SH-SY5Y (cell line): ENCODE data around the gene UBQLN4.
A peak's percentile ranks its signal among the peaks of the same experiment; 100 is the strongest.

Experiments used
- GATA2 ChIP-seq: IDR thresholded peaks from 2 replicates; pipeline ENCODE4 v1.6.1; 2011; ENCODE audit warnings: mild to moderate bottlenecking, low read depth, low read length
- GATA3 ChIP-seq: IDR thresholded peaks from 2 replicates; pipeline ENCODE4 v1.6.1; 2011; ENCODE audit warnings: low read depth, mild to moderate bottlenecking, low read length, moderate library complexity

Gene UBQLN4

DNA sequence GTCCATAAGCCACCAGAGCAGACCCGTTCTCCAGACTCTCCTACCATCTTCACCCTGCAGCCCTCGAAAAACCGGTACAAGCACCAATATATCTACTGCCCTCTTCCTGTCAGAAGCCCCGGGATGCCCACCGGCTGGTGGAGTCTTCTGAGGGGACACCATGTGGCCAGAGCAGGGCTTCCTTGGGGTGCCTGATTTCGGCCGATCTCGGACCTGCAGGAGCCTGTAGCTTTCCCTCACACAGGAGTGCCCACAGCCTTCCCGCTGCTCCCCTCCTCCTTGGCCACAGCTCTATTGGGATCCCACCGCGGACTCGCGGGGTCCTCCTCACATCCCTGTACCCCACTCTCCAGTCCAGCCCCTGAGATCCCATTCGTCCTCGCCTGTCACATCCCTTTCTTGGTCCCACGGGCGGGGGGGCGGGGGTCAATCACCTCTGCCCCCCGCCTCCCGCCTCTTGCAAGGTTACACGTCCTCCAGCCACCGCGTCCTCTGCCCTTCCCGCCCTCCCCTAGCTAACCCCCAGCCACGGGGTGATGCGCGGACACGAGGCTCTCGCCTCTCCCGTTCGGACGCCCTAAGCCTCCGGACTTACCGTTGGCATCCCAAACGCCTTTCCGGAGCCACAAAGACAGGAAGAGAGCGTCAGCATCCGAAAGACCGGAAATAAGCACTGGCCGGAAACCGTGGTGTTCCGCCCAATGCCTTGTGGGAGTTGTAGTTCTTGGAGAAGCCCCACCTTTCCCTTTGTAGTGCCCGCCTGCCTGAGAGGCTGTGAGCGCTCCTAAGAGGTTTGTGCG is 33.1 kb downstream of the UBQLN4 start, which contains the start of gene SSR2:
SSR2 (minus strand) TSS at position 659 of the 800 bp plus-strand sequence. CDS start 784 bp downstream, outside the sequence.
- no peak for TF ChIP-seq GATA2
- no peak for TF ChIP-seq GATA3

DNA sequence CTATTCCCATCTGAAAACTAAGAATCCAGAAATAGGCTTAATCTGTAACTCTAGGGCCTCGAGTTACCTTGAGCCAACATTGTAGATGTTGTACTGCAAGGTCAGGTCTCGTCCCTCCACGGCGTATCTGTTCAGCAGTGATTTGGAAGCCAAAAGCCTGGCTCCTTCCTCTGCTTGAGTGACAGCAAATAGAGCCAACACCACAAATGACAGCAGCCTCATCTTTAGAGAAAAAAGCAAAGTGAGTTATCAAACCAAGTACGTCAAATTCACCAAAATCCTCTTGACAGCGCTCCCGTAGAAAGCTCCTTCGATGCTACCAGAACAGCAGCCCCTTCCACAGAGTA is 33.7 kb downstream of the UBQLN4 start:
- TF ChIP-seq GATA2 = no peak
- TF ChIP-seq GATA3 = no peak

DNA sequence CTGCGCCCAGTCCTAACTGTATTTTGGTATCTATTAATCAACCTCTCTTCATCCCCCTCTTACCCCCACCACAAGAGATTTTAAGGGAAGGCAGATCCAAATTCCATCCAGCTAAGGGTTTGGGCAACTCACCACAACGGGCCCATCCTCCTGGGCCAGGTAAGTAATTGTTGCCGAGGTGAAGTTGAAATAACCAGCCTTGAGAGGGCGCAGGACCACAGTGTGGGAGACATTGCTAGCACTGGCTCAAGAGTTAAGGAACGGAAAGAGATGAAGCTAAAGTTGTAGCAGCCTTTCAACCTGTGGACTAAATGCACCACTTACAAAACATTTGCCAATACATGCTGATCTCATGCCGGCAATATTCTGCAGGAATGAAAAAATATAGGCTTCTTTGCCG is 38.8 kb downstream of the UBQLN4 start:
- TF ChIP-seq GATA3 = no peak
- no peak for TF ChIP-seq GATA2

DNA sequence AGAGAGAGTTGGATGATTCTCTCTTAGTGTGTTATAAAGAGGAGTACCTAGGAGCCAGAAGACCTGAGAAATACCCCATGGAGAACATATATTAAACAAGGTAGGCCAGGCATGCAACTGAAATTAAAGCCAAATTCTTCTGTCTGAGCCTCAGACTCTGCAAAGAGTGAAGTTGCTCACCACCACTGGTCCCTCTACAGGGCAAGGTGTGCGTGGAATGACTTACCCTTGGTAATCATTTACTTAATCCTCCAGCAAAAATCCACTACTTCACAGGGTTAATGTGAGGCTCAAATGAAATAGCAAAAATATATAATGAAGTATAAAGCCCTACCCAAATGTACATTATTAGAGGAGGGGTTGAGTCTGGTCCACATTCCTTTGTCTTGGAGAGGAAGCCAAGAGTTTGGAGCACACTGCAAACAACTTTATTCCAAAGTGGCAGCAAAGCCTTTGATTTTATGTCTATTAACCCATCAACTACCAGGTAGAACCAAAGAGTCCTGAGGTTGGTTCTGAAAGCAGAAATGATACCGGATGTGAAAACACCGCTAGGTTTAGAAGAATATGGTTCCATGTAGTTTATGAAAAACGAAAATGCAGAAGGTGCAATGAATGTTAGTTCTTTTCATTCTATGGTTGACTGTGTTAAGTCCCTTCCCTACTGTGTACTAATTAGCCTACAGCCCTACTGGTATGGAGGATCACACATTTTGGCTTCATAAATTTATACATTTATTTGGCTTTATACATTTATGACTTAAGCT is 41.4 kb downstream of the UBQLN4 start:
- TF ChIP-seq GATA3 = no peak
- no peak for TF ChIP-seq GATA2

DNA sequence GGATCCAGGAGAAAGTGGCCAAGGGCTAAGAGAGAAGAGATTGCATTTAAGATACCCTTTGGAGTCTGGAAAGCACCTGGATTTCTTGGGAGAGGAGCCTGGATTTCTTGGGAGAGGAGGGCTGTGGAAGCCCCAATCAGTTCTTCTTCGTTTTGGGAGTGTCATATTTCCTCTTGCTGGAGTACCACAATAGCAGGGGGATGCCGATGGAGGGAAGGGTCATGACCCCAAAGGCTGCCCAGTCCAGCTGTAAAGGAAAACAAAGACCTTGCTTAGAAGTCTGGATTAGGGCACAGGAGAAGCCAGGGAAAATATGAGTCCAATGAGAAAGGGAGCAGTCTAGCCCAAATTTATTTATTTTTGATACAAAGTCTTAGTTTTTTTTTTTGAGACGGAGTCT is 44.2 kb downstream of the UBQLN4 start:
- TF ChIP-seq GATA2 (no peak), GATA3 (no peak)

DNA sequence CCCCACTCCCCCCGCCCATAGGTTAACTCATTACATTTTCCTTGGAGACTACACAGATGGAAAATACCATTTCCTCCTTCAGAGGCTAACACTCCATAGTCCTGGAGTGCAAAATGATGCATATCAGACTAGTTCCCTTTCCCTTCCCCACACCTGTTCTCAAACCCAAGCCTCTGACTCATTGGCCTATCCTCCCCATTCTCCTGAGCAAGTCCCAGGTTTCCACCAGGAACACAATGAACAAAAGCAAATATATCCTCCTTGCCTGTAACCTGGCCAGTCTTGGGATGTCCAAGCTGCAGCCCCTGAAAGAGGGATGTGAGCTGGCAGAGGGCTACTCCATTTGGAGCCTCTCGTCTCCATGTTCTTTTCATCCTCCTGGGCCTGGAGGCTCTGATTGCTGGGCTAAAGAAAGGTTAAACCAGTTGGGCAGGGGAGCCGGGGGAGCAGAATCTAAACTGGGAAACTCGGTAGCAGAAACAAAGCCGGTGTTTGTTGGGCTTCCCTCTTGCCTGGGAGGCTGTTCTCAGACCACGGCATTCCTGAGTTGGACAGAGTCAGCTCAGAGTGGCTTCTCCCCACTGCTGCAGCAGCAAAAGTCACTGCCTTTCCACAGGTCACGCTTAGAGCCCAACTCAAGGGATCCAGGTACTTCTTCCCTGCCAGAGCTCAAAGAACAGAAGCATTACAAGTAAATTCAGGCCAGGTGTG is 46.8 kb downstream of the UBQLN4 start:
- TF ChIP-seq GATA2 (no peak), GATA3 (no peak)

DNA sequence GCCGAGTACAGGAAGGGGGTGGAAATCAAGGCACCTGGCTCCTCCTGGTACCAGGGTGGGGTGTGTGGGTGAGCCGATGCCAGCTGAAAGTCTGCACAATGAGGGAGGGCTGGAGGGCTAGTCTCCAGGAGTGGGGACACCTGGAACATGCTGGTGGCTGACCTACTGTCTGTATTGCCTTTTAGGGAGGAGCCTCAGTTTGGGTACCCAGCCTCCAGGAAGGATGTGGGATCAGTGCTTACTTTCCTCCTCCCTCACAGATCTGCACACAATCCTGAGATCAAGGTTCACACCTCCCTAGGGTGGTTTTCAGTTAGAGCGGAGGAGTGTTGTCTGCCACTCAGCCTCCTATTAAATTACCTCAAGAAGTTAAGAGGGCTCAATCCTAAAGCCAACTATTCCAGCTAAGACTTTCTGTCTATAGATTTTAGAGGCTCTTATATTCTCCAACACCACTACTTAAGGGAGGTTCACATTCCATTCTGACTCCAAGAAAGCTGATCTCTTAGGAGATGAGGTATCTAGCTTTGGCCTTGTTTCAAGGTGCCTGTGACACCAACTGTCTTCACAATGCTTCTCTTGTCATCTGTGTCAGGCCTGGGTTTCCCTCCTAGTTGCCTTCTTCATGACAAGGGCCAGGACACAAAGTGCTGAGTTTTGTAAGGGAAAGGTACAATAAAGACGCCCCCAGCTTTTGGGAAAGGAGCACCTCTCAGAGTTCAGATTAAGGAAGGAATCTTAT is 48.6 kb downstream of the UBQLN4 start:
- TF ChIP-seq GATA3 = no peak
- no peak for TF ChIP-seq GATA2

DNA sequence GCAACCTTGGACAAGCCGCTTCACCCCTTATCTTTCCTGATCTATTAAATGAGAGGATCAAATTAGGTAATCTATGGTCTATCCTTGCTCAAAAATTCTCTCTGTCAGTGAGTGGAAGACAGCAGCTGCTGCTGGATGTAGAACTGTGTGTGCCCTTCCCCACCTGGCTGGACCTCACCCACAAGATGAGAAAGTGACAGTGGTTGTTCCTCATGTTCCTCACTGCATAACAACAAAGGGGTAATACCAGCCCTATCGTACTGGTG is 49.7 kb downstream of the UBQLN4 start:
- TF ChIP-seq GATA3 (peak; percentile 45; the same call in 1 of the 2 replicates), GATA2 (peak; percentile 84)

DNA sequence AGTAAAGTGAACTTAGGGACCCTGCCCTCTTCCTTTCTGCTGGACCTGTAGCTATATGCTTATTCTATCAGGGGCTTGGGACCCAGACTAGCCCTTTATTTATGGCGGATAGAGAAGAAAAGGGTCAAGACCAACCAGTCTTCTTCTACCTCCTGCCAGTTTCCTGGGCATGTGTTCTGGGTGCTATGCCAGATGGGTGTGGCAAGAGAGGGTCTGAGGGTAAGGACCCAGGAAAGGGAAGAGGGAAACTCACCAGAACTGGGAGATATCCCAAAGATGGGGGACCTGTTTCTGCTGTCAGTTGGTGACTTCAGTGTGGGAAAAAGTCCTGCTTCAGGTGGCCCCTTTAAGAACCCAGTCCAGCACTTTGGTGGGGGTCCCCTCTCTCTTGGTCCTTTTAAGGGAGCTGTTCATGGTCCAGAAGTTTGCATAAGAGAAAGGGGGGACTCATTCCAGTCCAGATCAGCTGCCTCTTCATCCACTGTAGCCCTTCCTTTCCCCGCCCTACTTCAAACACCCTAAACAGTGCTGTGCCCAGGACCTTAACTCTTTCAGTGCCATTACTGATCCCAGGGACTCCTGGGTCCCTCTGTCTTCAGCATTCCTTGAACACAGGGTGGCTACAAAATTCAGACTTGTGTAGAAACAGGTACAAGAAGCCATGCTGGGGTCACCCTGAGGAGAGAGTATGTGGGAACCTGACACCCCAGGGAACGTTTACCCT is 51.2 kb downstream of the UBQLN4 start:
- TF ChIP-seq GATA2 (no peak), GATA3 (no peak)

DNA sequence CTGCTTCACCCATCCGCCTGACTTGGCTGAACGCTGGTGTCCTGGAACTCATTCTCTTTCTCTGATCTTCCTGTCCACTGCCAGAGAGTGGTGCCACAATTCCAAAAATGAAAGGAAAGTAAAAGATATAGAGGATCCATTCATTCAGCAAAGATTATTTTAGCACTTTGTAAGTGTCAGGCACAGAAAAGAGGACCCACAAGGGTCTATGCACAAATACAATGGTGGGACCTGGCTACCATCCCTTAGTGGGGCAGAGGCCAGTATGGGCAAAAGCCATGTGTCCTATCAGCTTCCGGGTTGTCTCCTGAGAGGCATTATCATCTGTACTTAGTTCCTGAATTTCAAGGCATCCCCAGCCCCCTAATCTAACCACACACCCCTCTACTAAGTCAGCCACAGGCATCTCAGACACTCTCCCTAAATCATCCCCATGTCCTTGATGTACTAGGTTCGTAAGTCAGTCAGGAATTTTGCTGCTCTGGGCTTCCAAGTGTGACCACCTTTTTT is 51.9 kb downstream of the UBQLN4 start:
- TF ChIP-seq GATA2 (no peak), GATA3 (no peak)

DNA sequence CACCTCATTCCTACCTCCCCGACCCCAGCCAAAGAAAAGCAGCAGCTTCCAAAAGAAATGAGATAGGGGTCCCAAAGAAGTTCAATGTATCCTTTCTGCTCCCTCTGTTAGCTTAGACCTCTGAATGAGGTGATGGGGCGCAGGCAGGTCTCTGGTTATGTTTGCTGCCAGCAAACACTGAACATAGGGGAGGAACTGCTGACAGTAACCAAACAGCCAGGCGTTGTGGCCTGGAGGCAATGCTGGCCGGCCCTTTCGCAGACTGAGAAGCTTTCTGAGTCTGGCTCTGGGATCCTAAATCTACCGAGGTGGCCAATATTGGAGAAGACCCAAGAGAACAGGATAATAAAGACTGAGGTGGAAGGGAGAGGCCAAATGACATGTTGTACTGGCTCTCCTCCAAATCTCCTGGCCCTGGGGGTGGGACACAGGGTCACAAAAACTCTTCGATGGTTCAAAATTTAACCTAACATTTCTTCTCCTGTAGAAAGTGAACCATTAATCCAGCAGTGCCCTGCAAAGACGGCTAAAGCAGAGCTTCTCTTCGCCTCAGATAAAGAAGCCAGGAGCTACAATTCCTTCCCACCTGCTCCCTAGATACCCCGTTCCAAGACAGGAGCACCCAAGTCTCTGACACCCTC is 52.5 kb downstream of the UBQLN4 start:
- TF ChIP-seq GATA3 (no peak), GATA2 (no peak)

DNA sequence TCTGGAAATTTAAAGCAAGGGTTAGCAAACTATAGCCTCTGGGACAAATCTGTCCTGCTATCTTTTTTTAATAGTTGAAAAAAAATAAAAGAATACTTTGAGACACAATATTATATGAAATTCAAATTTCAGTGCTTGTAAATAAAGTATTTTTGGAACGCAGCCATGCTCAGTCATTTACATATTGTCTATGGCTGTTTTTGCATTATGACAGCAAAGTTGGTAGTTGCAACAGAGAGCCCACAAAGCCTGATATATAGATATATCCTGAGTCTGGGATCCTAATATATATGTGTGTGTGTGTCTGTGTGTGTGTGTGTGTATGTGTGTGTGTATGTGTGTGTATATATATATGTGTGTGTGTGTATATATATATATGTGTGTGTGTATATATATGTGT is 53.6 kb downstream of the UBQLN4 start:
- no peak for TF ChIP-seq GATA2
- no peak for TF ChIP-seq GATA3

DNA sequence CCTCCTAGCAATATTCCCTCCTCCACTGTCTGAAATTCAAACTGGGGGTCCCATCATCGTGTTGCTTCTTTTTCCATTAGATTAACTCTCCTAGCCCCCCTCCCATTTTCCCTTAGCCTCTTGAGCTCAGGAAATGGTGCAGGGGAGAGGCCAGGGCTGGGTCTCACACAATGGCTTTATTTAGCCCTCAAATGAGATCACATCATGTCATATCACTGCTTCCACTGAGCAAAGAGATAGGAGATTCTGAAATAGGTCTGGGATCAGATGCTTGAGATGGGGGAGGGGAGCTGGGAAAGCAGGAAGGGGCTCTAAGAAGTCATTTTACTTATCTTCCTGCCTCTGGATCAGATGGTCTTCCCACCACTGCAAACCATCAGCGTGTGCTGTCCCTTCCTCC is 57.4 kb downstream of the UBQLN4 start:
- TF ChIP-seq GATA2 (no peak), GATA3 (no peak)
